Activated CD4-positive, alpha-beta memory T cell treated with anti-CD3 and anti-CD28 coated beads, Interleukin-2, amount 10 ng/mL, durations not matched to agents 7 days and 5 days (primary cell): ENCODE results near the gene POLR2H. TPM values are rescaled to one million over a fixed set of nuclear protein-coding genes. Genes with fewer than 3 reads are reported as not detected.

ENCODE experiments used
- CTCF ChIA-PET: fragments of 350-600 bp; sonication (Branson Sonifier 250); formaldehyde crosslinking; loops from one replicate; lab custom pipeline; 2021; ENCODE audit warnings: antibody characterized with exemption, inconsistent platforms; lab: Charles Lee
- POLR2A ChIA-PET: fragments of 350-600 bp; sonication (Branson Sonifier 250); formaldehyde crosslinking; loops from one replicate; lab custom pipeline; 2021; ENCODE audit warnings: antibody characterized with exemption; lab: Charles Lee
- DNase-seq: peaks from one replicate; pipeline ENCODE4 v3.0.0-alpha.2; 2020
- H3K27ac Mint-ChIP-seq: one replicate; pipeline ENCODE4 v1.8.0; 2021; ENCODE audit warnings: mild to moderate bottlenecking, mixed read lengths
- H3K27me3 Mint-ChIP-seq: one replicate; pipeline ENCODE4 v1.8.0; 2021; ENCODE audit warnings: mixed read lengths
- H3K36me3 Mint-ChIP-seq: one replicate; pipeline ENCODE4 v1.8.0; 2021; ENCODE audit warnings: low read depth, mixed read lengths
- H3K4me1 Mint-ChIP-seq: one replicate; pipeline ENCODE4 v1.8.0; 2021; ENCODE audit warnings: mixed read lengths
- H3K4me3 Mint-ChIP-seq: one replicate; pipeline ENCODE4 v1.8.0; 2021; ENCODE audit warnings: mild to moderate bottlenecking, mixed read lengths
- H3K9me3 Mint-ChIP-seq: one replicate; pipeline ENCODE4 v1.8.0; 2021; ENCODE audit warnings: mixed read lengths
- total RNA-seq, 2 experiments: library from RNA; stranded (reverse); gene quantifications; one replicate each; pipeline ENCODE4 v1.2.3, GENCODE V29; 2021

Gene POLR2H
- total RNA-seq, 2 experiments from 2014 or later, result 73.9 to 79.3 TPM

DNA sequence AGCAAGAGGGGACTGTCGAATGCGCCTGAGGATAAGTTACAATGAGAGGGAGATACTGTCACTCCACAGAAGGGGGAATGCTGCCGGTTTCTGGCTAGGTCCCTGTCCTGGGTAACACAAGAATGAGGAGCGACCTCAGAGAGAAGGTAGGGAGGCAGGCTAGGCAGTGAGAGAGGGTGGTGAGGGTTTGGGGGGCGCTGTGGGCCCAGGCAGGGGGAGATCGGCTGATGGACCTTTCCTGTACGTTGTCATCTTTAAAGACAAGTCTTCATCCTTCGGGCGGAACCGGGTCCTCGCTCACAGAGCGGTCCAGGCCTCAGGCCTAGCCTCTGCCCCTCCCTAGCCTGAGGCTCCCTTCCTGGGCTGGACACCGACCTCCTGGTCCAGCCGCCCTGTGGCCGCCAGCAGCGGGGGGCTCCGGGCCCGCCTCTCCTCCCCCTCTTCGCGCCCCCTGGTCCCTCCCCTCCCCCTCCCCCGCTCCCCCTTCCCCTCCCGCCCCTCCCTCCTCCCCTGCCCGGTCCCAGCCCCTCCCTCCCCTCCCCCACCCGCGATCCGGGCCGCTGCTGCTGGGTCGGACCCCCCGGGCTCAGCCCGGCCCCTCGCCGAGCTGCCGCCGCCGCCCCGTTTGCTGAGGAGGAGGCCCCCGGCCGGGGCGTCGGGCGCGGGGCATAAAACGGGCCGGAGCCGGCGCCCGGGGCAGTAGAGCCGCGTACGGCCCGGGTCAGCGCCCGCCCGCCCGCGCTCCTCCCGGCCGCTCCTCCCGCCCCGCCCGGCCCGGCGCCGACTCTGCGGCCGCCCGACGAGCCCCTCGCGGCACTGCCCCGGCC, 18.1 kb downstream of the POLR2H start, which contains the start of gene CHRD:
Gene CHRD (plus strand): TSS at position 697 of the 827 bp plus-strand sequence. CDS start 265 bp downstream, outside the sequence.
- Mint-ChIP-seq H3K36me3 (no peaks in the 10 kb centered on the region), H3K27ac (no peak within 1 kb of the TSS), H3K4me3 (peak within 1 kb of the TSS; percentile 37), H3K9me3 (no peaks in the 10 kb centered on the region), H3K27me3 (peaks cover 64% of the 10 kb centered on the region), H3K4me1 (peaks cover 5% of the 10 kb centered on the region)
- POLR2A ChIA-PET, result no interaction called here
- DNase-seq, result no peak
- CTCF ChIA-PET, result no interaction called here

DNA sequence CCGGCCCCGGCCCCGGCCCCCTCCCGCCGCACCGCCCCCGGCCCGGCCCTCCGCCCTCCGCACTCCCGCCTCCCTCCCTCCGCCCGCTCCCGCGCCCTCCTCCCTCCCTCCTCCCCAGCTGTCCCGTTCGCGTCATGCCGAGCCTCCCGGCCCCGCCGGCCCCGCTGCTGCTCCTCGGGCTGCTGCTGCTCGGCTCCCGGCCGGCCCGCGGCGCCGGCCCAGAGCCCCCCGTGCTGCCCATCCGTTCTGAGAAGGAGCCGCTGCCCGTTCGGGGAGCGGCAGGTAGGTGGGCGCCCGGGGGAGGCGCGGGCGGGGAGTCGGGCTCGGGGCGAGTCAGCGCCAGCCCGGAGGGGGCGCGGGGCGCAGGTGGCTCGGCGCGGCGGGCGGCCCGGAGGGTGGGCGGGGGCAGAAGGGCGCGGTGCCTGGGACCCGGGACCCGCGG, 18.7 kb downstream of the POLR2H start:
- H3K36me3 Mint-ChIP-seq, result no peaks in the 10 kb centered on the region
- POLR2A ChIA-PET, result no interaction called here

DNA sequence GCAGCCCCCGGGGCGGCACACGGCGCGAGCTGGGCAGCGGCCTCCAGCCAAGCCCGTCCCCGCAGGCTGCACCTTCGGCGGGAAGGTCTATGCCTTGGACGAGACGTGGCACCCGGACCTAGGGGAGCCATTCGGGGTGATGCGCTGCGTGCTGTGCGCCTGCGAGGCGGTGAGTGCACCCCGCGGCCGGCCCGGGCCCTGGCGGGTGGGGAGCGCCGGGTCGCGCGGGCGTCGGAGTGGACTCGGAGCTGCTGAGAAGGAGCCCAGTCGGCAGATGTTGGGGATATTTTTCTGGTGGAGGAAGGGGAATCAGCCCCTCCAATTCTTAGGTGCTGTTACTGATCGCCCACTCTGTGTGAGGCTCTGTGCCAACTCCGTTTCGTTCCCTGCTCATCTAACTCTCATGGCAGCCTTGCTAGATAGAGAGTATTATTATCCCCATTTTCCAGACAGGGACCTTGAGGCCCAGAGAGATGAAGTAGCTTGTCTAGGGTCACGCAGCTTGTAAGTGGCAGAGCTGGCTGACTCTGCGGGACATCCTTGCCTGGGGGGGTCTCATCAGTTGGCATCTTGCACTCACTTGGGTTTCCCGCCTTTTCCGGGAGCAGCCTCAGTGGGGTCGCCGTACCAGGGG, 19.2 kb downstream of the POLR2H start:
- DNase-seq, result no peak
- H3K4me3 Mint-ChIP-seq, result no peak overlapping the region
- no peaks in the 10 kb centered on the region for H3K9me3 Mint-ChIP-seq
- no peaks in the 10 kb centered on the region for H3K36me3 Mint-ChIP-seq
- peaks cover 5% of the 10 kb centered on the region for H3K4me1 Mint-ChIP-seq
- CTCF ChIA-PET, result interaction anchor here (0.7 to 2.4 kb wide), 2 partner anchors 8 to 133 kb away, joined by 3 to 17 read pairs; no protein-coding TSS in a partner anchor
- H3K27ac Mint-ChIP-seq, result no peak overlapping the region
- POLR2A ChIA-PET, result no interaction called here
- peaks cover 56% of the 10 kb centered on the region for H3K27me3 Mint-ChIP-seq

More for the DNA sequence above, 18.7 kb downstream of the POLR2H start:
- no peak overlapping the region for H3K4me3 Mint-ChIP-seq
- H3K27ac Mint-ChIP-seq, result no peak overlapping the region
- no peak for DNase-seq
- H3K27me3 Mint-ChIP-seq, result peaks cover 61% of the 10 kb centered on the region
- CTCF ChIA-PET, result interaction anchor here (2.4 kb wide), 1 partner anchor 8 kb away, joined by 17 read pairs; no protein-coding TSS in a partner anchor
- H3K4me1 Mint-ChIP-seq, result peaks cover 5% of the 10 kb centered on the region
- H3K9me3 Mint-ChIP-seq, result no peaks in the 10 kb centered on the region

DNA sequence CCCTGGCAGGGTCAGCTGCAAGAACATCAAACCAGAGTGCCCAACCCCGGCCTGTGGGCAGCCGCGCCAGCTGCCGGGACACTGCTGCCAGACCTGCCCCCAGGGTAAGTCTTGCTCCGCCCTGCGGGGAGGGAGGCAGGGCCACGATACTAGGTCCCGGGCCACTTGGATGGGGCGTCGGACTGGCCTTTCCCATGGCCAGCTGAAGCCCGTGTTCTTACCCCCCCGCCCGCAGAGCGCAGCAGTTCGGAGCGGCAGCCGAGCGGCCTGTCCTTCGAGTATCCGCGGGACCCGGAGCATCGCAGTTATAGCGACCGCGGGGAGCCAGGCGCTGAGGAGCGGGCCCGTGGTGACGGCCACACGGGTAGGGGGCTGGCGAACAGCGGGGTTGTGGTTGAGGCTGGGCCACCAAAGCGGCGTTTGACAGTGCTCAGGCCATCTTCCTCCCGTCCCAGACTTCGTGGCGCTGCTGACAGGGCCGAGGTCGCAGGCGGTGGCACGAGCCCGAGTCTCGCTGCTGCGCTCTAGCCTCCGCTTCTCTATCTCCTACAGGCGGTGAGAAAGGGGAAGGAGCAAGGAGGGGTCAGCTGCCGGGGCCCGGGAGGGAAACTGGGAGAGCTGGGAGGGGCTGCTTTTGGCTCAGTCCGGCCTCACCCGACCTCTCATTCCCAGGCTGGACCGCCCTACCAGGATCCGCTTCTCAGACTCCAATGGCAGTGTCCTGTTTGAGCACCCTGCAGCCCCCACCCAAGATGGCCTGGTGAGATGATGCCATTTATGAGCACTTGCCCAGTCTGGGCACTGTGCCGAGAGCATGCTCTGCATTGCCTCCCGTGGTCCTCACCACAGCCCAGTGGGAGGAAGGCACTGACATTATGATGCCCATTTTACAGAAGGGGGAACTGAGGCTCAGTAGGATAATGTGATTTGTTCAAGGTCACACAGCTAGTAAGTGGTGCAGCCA, 20.0 kb downstream of the POLR2H start:
- H3K4me3 Mint-ChIP-seq, result no peak overlapping the region
- no peaks in the 10 kb centered on the region for H3K36me3 Mint-ChIP-seq
- DNase-seq, result no peak
- H3K27ac Mint-ChIP-seq, result no peak overlapping the region
- ChIA-PET CTCF (interaction anchor here (0.7 to 2.4 kb wide), 2 partner anchors 9 to 132 kb away, joined by 3 to 17 read pairs; no protein-coding TSS in a partner anchor), POLR2A (no interaction called here)
- H3K27me3 Mint-ChIP-seq, result peaks cover 50% of the 10 kb centered on the region
- H3K4me1 Mint-ChIP-seq, result peaks cover 5% of the 10 kb centered on the region
- no peaks in the 10 kb centered on the region for H3K9me3 Mint-ChIP-seq

DNA sequence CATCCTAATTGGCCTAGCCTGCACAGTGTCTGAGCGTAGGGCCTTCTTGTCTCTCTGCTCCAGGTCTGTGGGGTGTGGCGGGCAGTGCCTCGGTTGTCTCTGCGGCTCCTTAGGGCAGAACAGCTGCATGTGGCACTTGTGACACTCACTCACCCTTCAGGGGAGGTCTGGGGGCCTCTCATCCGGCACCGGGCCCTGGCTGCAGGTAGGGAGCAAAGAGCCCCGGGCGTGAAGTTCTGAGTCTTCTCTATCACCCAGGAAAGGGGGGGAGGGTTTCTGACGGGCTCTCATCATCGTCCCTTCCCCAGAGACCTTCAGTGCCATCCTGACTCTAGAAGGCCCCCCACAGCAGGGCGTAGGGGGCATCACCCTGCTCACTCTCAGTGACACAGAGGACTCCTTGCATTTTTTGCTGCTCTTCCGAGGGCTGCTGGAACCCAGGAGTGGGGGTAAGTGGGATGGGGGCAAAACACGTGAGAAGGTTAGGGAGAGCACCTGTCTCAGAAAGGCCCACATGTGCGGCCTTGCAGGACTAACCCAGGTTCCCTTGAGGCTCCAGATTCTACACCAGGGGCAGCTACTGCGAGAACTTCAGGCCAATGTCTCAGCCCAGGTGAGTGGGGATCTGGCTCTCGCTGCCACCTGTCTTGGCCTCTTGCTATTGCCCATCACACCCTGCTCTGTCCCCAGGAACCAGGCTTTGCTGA, 21.0 kb downstream of the POLR2H start:
- H3K4me3 Mint-ChIP-seq, result no peak overlapping the region
- no peak for DNase-seq
- peaks cover 5% of the 10 kb centered on the region for H3K4me1 Mint-ChIP-seq
- ChIA-PET CTCF (interaction anchor here (2.4 kb wide), 1 partner anchor 10 kb away, joined by 17 read pairs; no protein-coding TSS in a partner anchor), POLR2A (interaction anchor here (0.8 kb wide), 1 partner anchor 11 kb away, joined by 3 read pairs; no protein-coding TSS in a partner anchor)
- no peaks in the 10 kb centered on the region for H3K9me3 Mint-ChIP-seq
- no peaks in the 10 kb centered on the region for H3K36me3 Mint-ChIP-seq
- peaks cover 43% of the 10 kb centered on the region for H3K27me3 Mint-ChIP-seq
- H3K27ac Mint-ChIP-seq, result no peak overlapping the region

DNA sequence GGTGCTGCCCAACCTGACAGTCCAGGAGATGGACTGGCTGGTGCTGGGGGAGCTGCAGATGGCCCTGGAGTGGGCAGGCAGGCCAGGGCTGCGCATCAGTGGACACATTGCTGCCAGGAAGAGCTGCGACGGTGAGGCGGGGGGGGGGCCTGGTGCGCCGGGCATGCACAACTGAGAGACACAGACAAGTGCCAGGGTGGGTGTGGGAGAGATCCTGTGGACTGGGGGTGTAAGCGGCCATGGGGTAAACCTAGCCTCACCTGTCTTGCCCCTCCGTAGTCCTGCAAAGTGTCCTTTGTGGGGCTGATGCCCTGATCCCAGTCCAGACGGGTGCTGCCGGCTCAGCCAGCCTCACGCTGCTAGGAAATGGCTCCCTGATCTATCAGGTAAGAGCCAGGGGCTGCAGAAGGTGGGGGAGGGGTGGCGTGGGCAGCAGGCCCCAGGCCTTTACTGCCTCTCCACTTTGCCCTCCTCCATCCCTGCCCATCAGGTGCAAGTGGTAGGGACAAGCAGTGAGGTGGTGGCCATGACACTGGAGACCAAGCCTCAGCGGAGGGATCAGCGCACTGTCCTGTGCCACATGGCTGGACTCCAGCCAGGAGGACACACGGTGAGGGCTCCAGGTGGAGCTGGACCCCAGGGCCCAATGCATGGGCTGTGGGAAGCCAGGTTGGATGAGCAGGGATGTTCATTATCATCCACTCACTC, 21.7 kb downstream of the POLR2H start:
- H3K36me3 Mint-ChIP-seq, result no peaks in the 10 kb centered on the region
- no peak overlapping the region for H3K4me3 Mint-ChIP-seq
- peaks cover 5% of the 10 kb centered on the region for H3K4me1 Mint-ChIP-seq
- peaks cover 39% of the 10 kb centered on the region for H3K27me3 Mint-ChIP-seq
- H3K9me3 Mint-ChIP-seq, result no peaks in the 10 kb centered on the region
- CTCF ChIA-PET, result interaction anchor here (2.6 kb wide), 1 partner anchor 11 kb away, joined by 11 read pairs; no protein-coding TSS in a partner anchor
- POLR2A ChIA-PET, result interaction anchor here (0.8 kb wide), 1 partner anchor 12 kb away, joined by 3 read pairs; no protein-coding TSS in a partner anchor
- DNase-seq, result no peak
- no peak overlapping the region for H3K27ac Mint-ChIP-seq

DNA sequence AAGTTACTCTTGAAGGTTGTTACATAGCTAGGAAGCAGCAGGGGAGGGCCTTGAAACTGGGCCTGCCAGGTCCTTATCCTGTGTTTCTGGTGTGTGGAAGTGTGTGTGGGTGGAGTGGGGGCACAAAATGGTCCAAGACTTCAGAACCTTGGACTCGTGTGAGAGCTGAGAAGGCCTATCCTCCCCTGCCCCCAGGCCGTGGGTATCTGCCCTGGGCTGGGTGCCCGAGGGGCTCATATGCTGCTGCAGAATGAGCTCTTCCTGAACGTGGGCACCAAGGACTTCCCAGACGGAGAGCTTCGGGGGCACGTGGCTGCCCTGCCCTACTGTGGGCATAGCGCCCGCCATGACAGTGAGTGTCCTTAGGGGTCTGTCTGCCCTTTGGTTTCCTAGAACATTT, 22.8 kb downstream of the POLR2H start:
- Mint-ChIP-seq H3K4me1 (peaks cover 3% of the 10 kb centered on the region), H3K36me3 (no peaks in the 10 kb centered on the region), H3K4me3 (no peak overlapping the region), H3K27ac (no peak overlapping the region), H3K9me3 (no peaks in the 10 kb centered on the region), H3K27me3 (peaks cover 29% of the 10 kb centered on the region)
- ChIA-PET CTCF (interaction anchor here (2.6 kb wide), 1 partner anchor 13 kb away, joined by 11 read pairs; no protein-coding TSS in a partner anchor), POLR2A (no interaction called here)
- DNase-seq, result no peak

DNA sequence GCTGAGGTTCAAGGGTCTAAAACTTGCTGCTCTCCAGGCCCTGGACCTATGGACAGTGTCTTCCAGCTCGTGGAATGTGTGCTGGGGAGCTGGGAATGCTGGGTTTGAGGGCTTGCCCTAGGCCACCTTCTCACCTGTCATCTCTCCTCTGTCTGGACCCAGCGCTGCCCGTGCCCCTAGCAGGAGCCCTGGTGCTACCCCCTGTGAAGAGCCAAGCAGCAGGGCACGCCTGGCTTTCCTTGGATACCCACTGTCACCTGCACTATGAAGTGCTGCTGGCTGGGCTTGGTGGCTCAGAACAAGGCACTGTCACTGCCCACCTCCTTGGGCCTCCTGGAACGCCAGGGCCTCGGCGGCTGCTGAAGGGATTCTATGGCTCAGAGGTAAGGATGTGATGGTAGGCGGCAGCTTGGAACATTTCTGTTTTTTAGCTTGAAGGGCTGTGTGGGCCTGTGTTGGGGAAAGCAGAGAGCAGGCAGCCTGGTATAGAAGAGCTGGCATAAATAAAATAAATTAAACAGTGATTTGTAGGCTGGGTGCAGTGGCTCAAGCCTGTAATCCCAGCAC, 23.4 kb downstream of the POLR2H start:
- ChIA-PET CTCF (interaction anchor here (1.6 to 2.6 kb wide), 2 partner anchors 13 to 128 kb away, joined by 4 to 11 read pairs; no protein-coding TSS in a partner anchor), POLR2A (no interaction called here)
- Mint-ChIP-seq H3K36me3 (no peaks in the 10 kb centered on the region), H3K9me3 (no peaks in the 10 kb centered on the region), H3K4me3 (no peak overlapping the region), H3K27me3 (peaks cover 29% of the 10 kb centered on the region), H3K27ac (no peak overlapping the region), H3K4me1 (peaks cover 3% of the 10 kb centered on the region)
- DNase-seq, result no peak

DNA sequence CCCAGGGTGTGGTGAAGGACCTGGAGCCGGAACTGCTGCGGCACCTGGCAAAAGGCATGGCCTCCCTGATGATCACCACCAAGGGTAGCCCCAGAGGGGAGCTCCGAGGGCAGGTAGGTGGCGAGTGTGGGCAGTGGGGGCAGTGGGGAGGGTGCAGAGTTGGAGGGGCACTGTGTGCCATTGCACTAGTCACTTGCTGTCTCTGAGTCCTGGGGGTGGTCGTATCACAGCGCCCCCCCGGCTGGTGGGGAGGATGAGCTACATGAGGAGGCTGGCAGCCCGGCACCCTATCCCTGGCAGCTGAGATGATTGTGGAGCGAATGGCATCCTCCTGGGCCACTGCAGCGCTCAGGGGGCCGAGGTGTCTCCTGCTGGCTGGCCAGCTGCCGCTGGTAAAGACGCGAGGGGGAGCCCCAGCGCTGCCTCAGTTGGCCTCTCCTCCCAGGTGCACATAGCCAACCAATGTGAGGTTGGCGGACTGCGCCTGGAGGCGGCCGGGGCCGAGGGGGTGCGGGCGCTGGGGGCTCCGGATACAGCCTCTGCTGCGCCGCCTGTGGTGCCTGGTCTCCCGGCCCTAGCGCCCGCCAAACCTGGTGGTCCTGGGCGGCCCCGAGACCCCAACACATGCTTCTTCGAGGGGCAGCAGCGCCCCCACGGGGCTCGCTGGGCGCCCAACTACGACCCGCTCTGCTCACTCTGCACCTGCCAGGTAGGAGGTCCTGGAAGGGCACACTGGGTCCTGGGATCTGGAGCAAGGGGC, 24.7 kb downstream of the POLR2H start:
- no peaks in the 10 kb centered on the region for H3K36me3 Mint-ChIP-seq
- H3K27me3 Mint-ChIP-seq, result peaks cover 31% of the 10 kb centered on the region
- no peak overlapping the region for H3K27ac Mint-ChIP-seq
- no peak overlapping the region for H3K4me3 Mint-ChIP-seq
- ChIA-PET CTCF (interaction anchor here (0.6 to 2.6 kb wide), 4 partner anchors 11 to 998 kb away, joined by 4 to 11 read pairs (median 4); no protein-coding TSS in a partner anchor), POLR2A (no interaction called here)
- H3K4me1 Mint-ChIP-seq, result no peaks in the 10 kb centered on the region
- no peak for DNase-seq
- no peaks in the 10 kb centered on the region for H3K9me3 Mint-ChIP-seq

DNA sequence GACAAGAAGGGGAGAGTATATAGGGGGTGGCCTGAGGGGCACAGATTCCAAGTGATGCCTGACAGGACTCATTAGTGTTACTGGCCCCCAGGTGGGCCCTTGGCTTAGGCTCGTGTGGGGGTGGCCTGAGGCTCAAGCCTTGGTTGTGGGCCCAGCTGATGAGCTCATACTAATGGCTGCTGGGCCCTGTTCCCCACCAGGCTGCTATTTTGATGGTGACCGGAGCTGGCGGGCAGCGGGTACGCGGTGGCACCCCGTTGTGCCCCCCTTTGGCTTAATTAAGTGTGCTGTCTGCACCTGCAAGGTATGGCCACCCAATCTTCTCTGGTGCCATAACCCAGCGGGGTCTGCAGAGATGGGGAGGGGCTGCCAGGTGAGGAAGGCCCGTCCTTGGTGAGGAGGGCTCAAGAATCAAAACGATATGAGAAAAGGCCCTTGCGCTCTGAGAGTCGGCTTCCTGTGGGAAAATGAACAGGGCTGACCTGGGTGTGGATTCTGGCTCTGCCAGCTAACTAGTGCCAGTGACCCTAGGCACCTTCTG, 25.7 kb downstream of the POLR2H start:
- H3K36me3 Mint-ChIP-seq, result no peaks in the 10 kb centered on the region
- DNase-seq, result no peak
- no peaks in the 10 kb centered on the region for H3K9me3 Mint-ChIP-seq
- H3K27me3 Mint-ChIP-seq, result peaks cover 30% of the 10 kb centered on the region
- H3K4me3 Mint-ChIP-seq, result no peak overlapping the region
- no peaks in the 10 kb centered on the region for H3K4me1 Mint-ChIP-seq
- POLR2A ChIA-PET, result no interaction called here
- H3K27ac Mint-ChIP-seq, result no peak overlapping the region
- CTCF ChIA-PET, result no interaction called here
